Loucy (cell line): ENCODE results near the gene CTNNA2.

Experiments used
- CTCF ChIP-seq: fragments of 200-600 bp; sonication (generic); conservative IDR thresholded peaks from 2 replicates; pipeline ENCODE4 v1.5.1; 2014; ENCODE audit warnings: mild to moderate bottlenecking, antibody characterized with exemption, low read length
- EZH2phosphoT487 ChIP-seq: fragments of 200-600 bp; IDR thresholded peaks from 2 replicates; pipeline ENCODE4 v1.6.1; 2018; ENCODE audit warnings: antibody characterized with exemption, mild to moderate bottlenecking, moderate library complexity, borderline replicate concordance

GRCh38 chr2:79993144-79993543, 480.3 kb downstream of the CTNNA2 start:
- TF ChIP-seq CTCF (no peak), EZH2phosphoT487 (peak; percentile 72)
